ENCODE data around the gene SNAPC1.

The SNAPC1 gene

GRCh38 chr14:61812347-61813095 lies 50.3 kb downstream of the SNAPC1 start, which contains the start of gene SYT16:
Gene SYT16, plus strand, starts transcription at chr14:61812703.
- no peak for DNase-seq (ENCODE audit: low read depth)

GRCh38 chr14:61813096-61813606 lies 50.9 kb downstream of the SNAPC1 start:
- no peak for DNase-seq (ENCODE audit: low read depth)

- DNase-seq (ENCODE audit: low read depth) = no peak
Measured at GRCh38 chr14:61822458-61822857, 60.2 kb downstream of the SNAPC1 start.

GRCh38 chr14:61832783-61833182 lies 70.6 kb downstream of the SNAPC1 start:
- no peak for DNase-seq (ENCODE audit: low read depth)

- no peak for DNase-seq (ENCODE audit: low read depth)
Measured at GRCh38 chr14:61836184-61836583, 74.0 kb downstream of the SNAPC1 start.

GRCh38 chr14:61836807-61837206 lies 74.6 kb downstream of the SNAPC1 start:
- DNase-seq (ENCODE audit: low read depth) = no peak

GRCh38 chr14:61837336-61838229 lies 75.4 kb downstream of the SNAPC1 start:
- peak; percentile 57 for DNase-seq (ENCODE audit: low read depth)

GRCh38 chr14:61838661-61839245 lies 76.5 kb downstream of the SNAPC1 start:
- no peak for DNase-seq (ENCODE audit: low read depth)

GRCh38 chr14:61839507-61839906 lies 77.3 kb downstream of the SNAPC1 start:
- no peak for DNase-seq (ENCODE audit: low read depth)

GRCh38 chr14:61841145-61841544 lies 78.9 kb downstream of the SNAPC1 start:
- DNase-seq (ENCODE audit: low read depth) = no peak

All from stimulated activated CD8-positive, alpha-beta memory T cell treated with anti-CD3 and anti-CD28 coated beads, Interleukin-12 subunit alpha, Interleukin-12 subunit beta, amount 100 ng/mL, for 1 hour (primary cell).